HG02588 (cell line): Measurements from ENCODE around the gene DPCD.
A peak's percentile ranks its signal among the peaks of the same experiment; 100 is the strongest.

Source experiments
- ATAC-seq: cut with Tn5 transposase; IDR thresholded peaks from one replicate; pipeline ENCODE4 v1.9.1; 2021; ENCODE audit warnings: mild to moderate bottlenecking, moderate library complexity; ENCODE audit not compliant: unreplicated experiment

The DPCD gene

DNA sequence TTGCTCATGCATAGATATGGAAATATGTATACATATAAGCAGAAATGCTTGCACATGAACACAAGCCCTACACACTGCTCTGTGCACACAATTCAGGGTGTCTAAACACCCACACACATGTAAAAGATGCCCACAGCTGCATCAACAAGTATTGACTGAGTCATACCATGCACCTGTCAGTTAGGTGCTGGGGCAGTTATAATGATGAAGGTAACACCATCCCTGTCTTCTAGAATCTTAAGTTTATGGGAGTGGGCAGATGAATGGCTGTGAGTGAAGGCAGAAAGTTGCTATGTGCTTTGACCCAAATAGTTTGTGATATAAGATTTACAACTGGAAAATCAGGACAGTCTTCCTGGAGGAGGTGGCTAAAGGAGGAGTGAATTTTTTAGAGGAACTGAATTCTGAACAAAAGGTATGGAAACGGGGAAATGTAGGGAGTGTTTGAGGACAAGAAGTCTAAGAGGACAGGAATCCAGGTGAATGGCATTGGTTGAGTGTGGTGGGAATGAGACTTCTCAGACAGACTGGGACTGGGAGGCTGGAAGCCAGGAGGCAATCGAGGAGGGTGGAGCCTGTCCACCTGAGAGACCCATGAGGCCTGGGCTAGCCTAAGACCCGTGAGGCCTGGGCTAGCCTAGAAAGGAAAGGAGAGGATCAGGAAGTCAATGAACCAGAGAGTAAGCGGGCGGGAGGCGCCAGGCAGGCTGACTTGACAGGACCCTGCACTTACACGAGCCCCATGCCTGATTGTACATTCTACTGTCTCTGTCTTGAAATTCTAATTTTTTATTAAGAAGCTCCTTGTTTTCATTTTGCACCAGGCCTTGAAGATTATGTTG, 20.7 kb upstream of the DPCD start:
- ATAC-seq: no peak

DNA sequence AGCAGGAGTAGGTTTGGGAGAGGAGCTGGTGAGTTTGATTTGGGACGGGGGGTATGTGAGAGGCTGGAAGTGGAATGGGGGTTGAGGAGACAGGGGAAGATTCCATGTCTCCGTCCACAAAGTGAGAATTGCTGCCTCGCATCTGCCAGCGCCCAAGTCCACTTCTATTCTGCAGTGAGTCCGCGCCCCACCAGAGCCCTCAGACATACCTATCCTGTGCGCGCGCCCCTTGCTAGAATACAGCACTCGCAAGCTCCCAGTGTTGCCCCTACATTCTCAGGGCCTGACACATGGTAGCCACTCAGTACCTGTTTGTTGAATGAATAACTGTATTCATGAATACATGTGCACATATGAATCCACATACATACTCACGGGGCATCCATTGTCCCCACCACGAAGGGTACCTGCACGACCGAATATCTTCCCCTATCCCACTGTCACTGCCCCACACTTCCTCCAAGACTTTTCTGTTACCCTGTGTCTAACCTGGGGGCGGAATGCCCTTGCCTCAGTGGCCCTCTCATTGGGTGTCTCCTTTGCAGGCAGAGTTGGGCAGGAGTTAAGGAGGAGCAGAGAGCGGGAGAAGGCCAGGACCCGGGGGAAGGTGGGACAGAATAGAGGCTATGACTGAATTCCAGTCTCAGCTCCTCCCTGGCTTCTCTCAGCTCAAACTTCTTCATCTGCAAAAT, 19.9 kb upstream of the DPCD start:
- no peak for ATAC-seq

DNA sequence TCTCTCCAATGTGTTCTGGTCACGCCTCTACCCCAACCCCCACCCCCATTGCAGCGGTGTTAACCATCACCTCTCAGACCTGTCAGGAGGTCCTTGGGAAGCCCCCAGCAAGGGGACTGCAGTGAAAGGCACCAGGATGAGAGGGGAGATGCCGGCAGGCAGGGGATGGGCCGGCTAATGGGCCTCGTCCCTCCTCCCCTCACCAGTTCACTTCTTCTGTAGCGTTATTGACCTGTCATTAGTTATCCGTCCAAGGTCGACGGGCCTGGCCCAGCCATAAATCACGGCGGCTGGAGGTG, 18.8 kb upstream of the DPCD start:
- no peak for ATAC-seq

DNA sequence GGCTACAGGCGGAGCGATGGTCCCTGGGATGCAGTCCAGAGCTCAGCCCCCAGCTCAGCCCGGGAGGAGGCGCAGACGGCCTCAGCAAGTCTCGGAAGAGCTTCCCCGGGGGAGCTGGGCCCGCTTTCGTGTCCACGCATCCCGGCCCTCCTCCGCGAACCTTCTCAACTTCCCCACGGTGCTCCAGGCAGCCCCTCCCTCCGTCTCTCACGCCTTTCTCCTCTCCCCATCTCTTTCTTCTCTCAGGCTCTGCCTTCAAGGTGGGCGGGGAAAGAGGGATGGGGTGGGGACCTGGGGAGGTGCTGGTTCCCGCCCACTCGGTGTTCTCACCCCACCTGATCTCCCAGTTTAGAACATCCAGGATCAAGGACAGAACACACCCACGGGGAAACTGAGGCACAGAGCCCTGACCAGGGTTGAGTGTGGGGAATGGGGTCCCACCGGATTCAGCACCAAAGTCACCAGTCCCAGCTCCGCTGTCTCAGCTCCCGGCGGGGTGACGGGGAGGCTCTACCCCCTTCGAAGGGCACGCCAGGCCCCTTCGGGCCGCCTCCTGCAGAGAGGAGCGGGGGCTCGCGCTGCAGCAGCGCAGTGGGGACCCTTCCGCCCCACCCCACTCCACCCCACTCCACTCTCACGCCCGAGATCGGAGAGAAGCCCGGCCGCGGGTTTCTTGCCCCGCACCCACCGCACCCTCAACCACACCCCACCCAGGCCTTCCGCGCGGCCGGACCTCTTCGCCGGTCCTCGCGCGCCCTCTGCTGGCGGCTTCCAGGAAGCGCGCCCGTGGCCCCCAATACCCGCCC, 18.3 kb upstream of the DPCD start:
- peak; percentile 75 for ATAC-seq

DNA sequence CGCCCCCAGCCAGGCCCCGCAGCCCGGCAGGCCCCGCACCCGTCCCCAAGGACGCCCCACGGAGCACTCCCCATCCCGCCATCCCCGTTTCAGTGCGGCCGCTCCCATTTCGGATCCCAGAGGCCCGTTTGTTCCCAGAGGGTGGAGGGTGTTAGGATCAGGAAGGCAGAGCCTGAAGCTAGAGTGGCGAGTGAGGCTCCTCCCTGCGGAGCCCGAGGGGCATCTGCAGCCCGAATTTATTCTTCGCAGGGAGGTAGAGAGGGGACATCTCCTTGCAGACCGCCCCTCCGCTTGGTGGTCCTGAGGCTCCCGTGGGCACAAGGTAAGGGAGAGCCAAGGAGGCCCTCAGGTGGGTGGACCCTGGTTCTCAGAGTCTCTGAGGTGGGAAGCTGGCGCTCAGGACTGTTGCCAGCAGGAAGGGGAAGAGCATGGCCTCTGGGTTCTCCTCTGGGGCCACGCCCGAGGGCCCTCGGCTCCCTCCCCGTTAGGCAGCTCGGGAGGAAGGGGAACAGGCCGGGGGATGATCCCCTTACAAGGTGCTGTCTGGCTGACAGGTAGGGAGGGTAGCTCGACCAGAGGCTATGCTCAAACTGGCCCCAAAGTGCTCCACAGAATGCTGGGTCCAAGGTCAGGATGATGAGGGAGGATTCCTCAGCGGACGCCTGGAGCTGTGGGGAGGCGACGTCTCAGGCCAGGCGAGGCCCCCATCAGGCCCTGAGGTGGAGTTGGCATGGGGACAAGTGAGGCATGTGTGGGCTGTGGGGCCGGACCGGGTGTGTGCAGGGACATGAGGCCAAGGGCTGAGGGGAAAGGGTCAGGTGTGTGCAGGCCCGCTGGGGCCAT, 17.5 kb upstream of the DPCD start:
- ATAC-seq: no peak

DNA sequence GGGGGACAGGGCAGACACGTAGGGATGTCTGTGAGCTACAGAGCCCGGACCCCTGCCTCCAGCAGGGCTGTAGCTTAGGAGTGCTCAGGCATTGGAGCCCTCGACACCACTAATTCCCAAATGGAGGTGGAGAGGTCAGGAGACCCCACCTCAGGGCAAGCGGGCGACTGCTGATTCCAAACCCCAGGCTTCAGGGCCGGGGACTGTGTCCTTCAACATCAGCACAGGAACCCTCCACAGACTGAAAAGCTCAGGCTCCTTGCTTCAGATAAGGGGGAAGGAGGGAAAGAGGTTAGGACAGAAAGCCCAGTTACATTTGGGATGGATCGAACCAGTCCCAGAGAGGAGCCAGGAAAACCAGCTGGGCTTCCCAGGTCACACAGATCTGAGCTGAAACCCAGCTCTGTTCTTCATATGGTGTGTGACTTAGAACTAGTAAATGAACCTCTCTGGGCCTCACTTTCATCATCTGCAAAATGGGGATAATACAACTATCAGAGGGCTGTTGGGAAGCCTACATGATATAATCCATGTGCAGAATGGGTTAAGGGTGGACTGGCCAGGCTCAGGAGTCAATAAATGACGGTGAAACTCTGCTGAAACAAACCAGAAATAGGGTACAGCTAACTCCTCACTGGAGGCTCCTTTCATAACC, 16.7 kb upstream of the DPCD start:
- no peak for ATAC-seq

DNA sequence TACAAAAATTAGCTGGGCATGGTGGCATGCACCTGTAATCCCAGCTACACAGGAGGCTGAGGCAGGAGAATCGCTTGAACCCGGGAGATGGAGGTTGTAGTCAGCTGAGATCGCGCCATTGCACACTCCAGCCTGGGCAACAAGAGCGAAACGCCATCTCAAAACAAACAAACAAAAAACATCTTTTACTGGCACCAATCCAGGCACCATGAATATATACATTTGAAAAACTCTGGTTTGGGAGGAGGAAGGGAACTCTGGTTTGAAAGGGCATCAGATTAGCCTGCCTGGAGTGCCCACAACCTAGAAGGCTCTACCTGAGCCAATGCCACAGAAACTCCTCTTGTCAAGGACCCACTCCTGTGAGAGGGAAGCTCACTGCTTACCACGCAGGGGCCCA, 16.0 kb upstream of the DPCD start:
- ATAC-seq: no peak

DNA sequence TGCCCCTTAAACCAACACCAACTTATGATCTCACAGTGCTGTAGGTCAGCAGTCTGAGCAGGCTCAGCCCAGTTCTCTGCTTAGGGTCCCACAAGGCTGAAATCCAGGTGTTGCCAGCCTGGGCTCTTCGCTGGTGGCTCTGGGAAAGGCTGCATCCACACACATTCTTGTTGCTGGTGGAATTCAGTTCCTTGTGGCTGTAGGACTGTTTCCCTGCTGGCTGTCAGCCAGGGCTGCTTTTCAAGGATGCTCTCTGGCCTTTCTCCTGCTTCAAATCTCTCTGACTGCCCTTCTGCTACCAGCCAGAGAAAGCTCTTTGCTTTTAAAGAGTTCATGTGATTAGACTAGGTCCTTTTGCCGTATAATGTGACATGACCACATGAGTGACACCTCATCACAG, 15.3 kb upstream of the DPCD start:
- ATAC-seq: no peak

DNA sequence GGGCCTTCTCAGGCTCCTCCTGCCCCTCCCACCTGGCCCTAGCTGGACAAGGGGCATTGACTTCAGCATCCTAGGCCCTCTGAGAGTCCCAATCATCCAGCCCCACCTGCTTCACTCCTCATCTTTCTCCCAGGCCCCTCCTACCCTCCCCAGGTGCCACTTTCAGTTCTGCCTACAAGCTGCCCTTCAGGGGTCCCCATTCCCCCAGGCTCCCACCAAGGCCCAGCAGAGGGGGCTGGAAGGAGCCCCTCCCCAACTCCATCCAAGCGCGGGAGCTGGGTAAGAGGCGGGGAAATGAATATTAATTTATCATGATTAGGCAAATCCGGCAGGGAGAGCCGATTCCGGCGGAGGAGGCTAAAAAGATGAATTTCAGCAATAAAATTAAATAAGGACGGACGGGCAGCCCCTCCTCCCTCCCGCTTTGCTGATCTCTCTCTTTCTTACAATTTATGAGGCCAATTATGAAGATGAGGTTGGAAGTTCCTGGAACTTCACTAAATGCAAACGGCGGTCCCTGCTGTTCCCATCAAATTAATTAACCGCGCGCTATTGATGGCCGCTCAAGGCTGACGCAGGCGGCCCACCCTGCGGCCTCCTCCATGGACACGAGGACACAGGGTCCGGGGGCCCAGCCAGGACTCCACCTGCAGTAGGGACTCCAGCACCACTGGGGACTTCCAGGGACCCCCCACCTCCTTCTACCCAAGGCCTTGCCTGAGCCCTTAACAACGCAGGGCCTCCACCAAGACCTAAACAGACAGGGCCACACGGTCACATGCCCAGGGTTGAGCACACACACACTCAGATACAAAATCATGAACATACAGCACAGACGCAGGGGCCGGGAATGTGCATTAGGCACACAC, 14.0 kb upstream of the DPCD start:
- no peak for ATAC-seq

DNA sequence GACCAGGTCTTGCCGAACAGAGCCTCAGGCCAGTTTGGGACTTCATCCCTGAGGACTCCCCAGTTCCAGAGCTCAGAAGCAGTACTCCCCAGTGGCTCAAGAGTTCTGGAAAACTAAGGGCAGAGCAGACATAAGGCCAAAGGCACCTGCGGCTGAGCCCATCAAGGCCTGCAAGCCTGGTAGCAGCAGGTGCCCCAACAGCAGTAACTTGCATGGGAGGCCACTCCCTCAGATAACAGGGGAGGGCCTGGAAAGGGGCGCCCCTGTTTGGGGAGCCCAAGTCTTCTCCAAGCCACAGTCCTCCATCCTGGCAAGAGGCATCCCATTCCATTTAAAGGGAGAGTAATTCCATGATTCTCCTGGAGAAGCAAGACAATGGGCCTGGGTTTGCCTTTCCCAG, 13.0 kb upstream of the DPCD start:
- ATAC-seq: no peak

DNA sequence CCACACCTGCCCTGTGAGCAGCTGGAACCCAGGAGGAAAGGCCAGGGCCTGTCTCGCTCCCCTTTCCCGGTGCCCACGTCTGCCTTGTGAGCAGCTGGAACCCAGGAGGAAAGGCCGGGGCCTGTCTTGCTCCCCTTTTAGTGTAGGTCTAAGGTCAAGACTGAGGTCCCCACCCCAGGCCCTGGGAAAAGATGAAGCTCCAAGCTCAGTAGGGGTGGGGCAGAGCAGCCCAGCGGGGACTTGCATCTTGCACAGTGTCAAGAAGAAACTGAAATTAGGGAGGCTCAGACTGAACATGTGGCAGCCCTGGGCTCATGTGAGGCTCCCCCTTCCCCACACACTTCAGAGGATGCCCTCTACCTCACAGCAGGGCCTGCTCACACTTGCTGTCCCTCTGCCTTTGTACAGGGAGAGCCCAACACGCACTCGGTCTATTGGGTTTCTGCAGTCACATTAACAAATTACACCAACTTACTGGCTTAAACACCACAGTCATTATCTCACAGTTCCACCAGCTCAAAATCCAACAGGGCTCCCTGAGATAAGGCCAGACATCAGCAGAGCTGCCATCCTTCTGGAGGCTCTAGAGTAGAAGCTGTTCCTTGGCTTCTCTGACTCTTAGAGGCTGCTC, 12.4 kb upstream of the DPCD start:
- ATAC-seq: no peak

DNA sequence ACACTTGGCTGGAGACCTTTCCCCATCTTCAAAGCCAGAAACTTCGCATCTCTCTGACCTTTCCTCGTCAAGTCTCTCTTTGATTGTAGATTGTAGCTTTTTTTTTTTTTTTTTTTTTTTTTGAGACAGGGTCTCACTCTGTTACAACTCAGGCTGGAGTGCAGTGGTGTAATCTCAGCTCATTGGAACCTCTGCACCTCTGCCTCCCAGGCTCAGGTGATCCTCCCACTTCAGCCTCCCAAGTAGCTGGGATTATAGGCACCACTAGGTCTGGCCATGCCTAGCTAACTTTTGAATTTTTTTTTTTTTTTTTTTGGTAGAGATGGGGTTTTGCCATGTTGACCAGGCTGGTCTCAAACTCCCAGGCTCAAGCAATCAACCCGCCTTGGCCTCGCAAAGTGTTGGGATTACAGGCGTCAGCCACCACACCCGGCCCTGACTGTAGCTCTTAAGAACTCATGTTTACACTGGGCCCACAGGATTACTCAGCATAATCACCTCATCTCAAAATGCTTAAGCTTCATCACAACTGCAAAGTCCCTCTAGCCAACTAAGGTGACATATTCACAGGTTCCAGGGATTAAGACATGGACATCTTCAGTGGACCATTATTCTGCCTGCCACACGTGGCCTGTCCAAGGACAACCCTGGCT, 11.8 kb upstream of the DPCD start:
- ATAC-seq: no peak

DNA sequence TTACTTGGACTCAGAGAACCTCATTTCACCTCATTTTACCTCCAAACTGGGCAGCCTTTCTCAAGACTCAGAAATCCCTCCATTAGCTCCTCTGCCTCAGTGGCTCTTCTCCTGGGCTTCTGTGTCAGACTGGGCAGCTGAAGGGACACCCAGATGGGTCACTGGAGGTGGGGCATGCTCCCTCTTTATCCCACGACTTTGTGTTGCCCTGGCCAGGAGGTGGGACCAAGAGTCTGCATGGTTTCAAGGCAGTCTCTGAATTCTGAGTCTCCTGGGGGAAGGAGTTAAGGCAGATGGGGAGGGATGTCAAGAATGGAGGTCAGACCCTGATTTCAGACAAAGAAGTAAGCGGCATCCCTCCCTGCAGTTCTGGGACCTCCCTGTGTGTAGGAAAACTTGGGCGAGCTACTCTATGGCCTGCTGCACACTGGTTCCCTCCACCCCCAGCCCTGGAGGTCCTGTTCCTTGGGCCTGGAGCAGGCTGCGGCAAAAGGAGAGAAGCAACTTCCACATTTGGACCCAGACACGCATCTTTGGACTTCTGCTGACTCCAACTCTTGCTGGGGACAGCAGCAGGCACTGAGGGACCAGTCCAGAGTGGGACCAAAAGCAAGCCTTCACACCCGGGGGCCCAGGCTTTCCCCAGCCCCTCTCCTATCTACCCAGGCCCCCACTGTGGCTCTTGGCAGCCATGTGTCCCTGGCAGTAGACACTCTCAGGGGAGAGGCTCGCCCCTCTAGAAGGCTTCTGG, 10.8 kb upstream of the DPCD start:
- ATAC-seq: no peak

DNA sequence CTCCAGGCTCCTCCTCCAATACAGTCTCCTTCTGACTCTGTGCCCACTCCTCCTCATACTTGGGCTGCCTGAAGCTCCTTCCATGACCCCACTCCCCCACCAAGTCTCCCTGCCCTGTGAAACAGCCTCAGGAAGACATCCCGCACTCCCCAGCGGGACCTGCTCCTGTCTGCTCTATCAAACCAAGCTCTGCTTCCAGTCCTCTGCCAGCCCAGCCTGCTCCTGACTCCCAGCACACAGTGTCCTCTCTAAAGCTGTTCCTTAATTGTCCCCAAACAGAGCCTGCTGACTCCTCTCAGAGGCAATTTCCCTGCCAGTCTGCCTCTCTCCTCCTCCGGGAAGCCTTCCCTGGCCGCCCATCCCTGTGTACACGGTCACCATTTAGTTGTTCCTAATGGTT, 9.9 kb upstream of the DPCD start:
- no peak for ATAC-seq

DNA sequence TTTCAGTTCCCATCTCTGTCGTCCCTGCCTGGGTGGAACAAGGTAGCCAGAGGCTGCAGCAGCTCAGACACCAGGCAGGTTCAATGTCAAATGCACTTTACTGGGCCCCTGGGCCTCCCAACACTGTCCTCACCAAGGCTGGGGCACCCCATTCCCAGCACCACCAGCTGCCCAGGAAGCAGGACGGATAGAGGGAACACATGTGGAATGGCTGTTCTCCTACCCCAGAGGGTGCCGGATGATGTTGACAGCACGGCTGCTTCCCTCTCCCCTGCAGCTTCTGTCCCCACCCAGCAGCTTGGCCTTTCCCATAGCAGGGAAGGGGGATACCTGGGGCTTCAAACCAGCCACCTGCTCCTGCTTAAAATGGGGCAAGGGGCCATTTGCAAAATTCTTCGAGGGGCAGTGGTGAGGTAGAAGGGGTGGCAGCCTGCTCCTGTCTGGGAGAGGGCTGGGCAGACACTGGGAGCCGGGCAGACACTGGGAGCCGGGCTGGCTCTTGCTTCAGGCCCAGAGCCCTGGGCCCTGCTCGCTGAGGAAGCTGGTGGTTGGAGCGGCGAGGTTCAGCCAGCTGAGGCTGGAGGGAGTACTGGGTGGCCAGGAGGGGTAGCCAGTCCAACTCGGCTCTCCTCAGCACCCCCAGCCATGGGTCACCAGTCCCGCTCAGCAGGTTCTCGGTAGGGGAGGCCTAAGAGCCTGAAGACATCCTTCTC, 9.2 kb upstream of the DPCD start:
- no peak for ATAC-seq

DNA sequence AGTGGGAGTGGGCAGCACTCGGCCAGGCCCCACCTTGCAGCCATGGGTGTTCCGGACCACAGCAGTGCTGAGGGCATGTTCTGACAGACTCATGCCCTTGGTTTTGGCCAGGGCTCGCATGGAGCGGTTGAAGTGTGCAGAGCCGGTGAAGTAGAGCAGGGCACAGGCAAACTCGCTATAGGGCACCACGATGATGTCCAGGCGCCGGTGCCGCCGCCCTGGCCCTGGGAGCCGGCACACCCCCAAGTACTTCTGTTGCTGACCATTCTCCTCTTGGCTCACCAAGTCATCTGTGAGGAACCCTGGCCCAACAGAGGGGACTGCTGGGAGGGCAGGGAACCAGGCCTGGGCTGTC, 8.6 kb upstream of the DPCD start:
- ATAC-seq: no peak
